A549 (cell line): ENCODE data around the gene POLR2E. TPM values are rescaled to one million over a fixed set of nuclear protein-coding genes. Genes with fewer than 3 reads are reported as not detected.

Experiments used
- ATAC-seq, 2 experiments: fragments of 200-7000 bp in 1 of 2; fragments of >200 bp in 1 of 2; cut with Nextera tagmentation in 1 of 2; cut with Tn5 transposase in 1 of 2; 3 replicates each; pipeline versions ENCODE4 v1.8.0 to v1.9.1; 2018 to 2020; ENCODE audit warnings: mild to moderate bottlenecking in 1 of 2, moderate library complexity in 1 of 2
- CTCF ChIA-PET: fragments of 300-600 bp; sonication (Branson Sonifier 250); formaldehyde crosslinking; extraction: SDS; loops from one replicate; lab custom pipeline; 2021; ENCODE audit warnings: antibody characterized with exemption, inconsistent platforms; lab: Yijun Ruan, JAX
- POLR2A ChIA-PET: fragments of 350-600 bp; formaldehyde crosslinking; extraction: SDS; loops from one replicate; lab custom pipeline; 2021; ENCODE audit warnings: antibody characterized with exemption, inconsistent platforms; lab: Yijun Ruan, JAX
- DNase-seq, 2 experiments: peaks; one replicate each; pipeline versions ENCODE4 v3.0.0 to v3.0.0-alpha.2; 2011 to 2016; ENCODE audit warnings: low read depth in 1 of 2, low spot score in 1 of 2
- FAIRE-seq: peaks from 2 replicates; lab custom pipeline; 2011; peaks lifted over from hg19 to GRCh38; lab: Jason Lieb, UNC
- H3K27ac ChIP-seq, 2 experiments: fragments of >200 bp; sonication (Bioruptor Twin); formaldehyde crosslinking; 3 replicates each; pipeline ENCODE4 v1.5.1; 2016 to 2017
- H3K4me1 ChIP-seq: fragments of >200 bp; sonication (Bioruptor Twin); formaldehyde crosslinking; 3 replicates; pipeline ENCODE4 v1.6.1; 2016
- H3K4me2 ChIP-seq: fragments of >200 bp; sonication (Bioruptor Twin); formaldehyde crosslinking; 3 replicates; pipeline ENCODE4 v1.6.1; 2016
- H3K4me3 ChIP-seq: fragments of >200 bp; sonication (Bioruptor Twin); formaldehyde crosslinking; 3 replicates; pipeline ENCODE4 v1.5.1; 2016
- H3K9me3 ChIP-seq: fragments of >200 bp; sonication (Bioruptor Twin); formaldehyde crosslinking; 3 replicates; pipeline ENCODE4 v1.6.1; 2016
- CBX2 ChIP-seq: fragments of 200-600 bp; sonication (generic); IDR thresholded peaks from 2 replicates; pipeline ENCODE4 v1.6.1; 2016; ENCODE audit warnings: low read depth, mild to moderate bottlenecking, borderline replicate concordance
- CBX8 ChIP-seq: fragments of 200-600 bp; sonication (generic); IDR thresholded peaks from 2 replicates; pipeline ENCODE4 v1.6.1; 2016
- CEBPB ChIP-seq, 2 experiments: fragments of >200 bp in 1 of 2; sonication (Bioruptor Twin) in 1 of 2; formaldehyde crosslinking in 1 of 2; IDR thresholded peaks; 2 replicates each; pipeline ENCODE4 v1.6.1; 2012 to 2016
- CHD2 ChIP-seq: fragments of 150-350 bp; IDR thresholded peaks from 2 replicates; pipeline ENCODE4 v1.6.1; 2014; ENCODE audit warnings: low read length; ENCODE audit not compliant: partially characterized antibody
- CHD4 ChIP-seq: fragments of 200-600 bp; sonication (generic); IDR thresholded peaks from 2 replicates; pipeline ENCODE4 v1.6.1; 2016; ENCODE audit warnings: antibody characterized with exemption, mild to moderate bottlenecking, borderline replicate concordance
- EHF ChIP-seq: fragments of 250-450 bp; sonication (Bioruptor Pico); IDR thresholded peaks from 2 replicates; pipeline ENCODE4 v1.5.0; 2020; ENCODE audit warnings: mild to moderate bottlenecking
- FOSB ChIP-seq: fragments of 250-450 bp; sonication (Bioruptor Pico); IDR thresholded peaks from 2 replicates; pipeline ENCODE4 v1.5.0; 2020; ENCODE audit warnings: mild to moderate bottlenecking, moderate library complexity
- GATA3 ChIP-seq: IDR thresholded peaks from 2 replicates; pipeline ENCODE4 v1.6.1; 2012; ENCODE audit warnings: borderline replicate concordance
- HEYL ChIP-seq: fragments of 250-450 bp; sonication (Bioruptor Pico); IDR thresholded peaks from 2 replicates; pipeline ENCODE4 v1.8.0; 2021; ENCODE audit warnings: mild to moderate bottlenecking, moderate library complexity
- HOXA7 ChIP-seq: fragments of 250-450 bp; sonication (Bioruptor Pico); IDR thresholded peaks from 2 replicates; pipeline ENCODE4 v1.5.0; 2020; ENCODE audit warnings: mild to moderate bottlenecking, moderate library complexity
- JUNB ChIP-seq: fragments of >200 bp; sonication (Bioruptor Twin); formaldehyde crosslinking; IDR thresholded peaks from 2 replicates; pipeline ENCODE4 v1.6.1; 2016
- KDM1A ChIP-seq: fragments of 200-600 bp; sonication (generic); IDR thresholded peaks from 2 replicates; pipeline ENCODE4 v1.6.1; 2016; ENCODE audit warnings: low read depth, mild to moderate bottlenecking
- MAFK ChIP-seq: fragments of 450-650 bp; IDR thresholded peaks from 2 replicates; pipeline ENCODE4 v1.6.1; 2014; ENCODE audit not compliant: partially characterized antibody
- MAZ ChIP-seq: fragments of 150-350 bp; IDR thresholded peaks from 2 replicates; pipeline ENCODE4 v1.6.1; 2014; ENCODE audit warnings: antibody characterized with exemption, low read depth, low read length, borderline replicate concordance
- NPAS2 ChIP-seq: fragments of 250-450 bp; sonication (Bioruptor Pico); IDR thresholded peaks from 2 replicates; pipeline ENCODE4 v1.8.0; 2022; ENCODE audit warnings: mild to moderate bottlenecking, moderate library complexity, borderline replicate concordance
- RAD21 ChIP-seq, 2 experiments: fragments of >200 bp in 1 of 2; sonication (Bioruptor Twin) in 1 of 2; formaldehyde crosslinking in 1 of 2; IDR thresholded peaks in 1 of 2; conservative IDR thresholded peaks in 1 of 2; 2 replicates in 1 of 2; 3 replicates in 1 of 2; pipeline ENCODE4 v1.6.1; 2012 to 2018; ENCODE audit warnings: inconsistent platforms in 1 of 2
- RCOR1 ChIP-seq: fragments of 150-350 bp; IDR thresholded peaks from 2 replicates; pipeline ENCODE4 v1.6.1; 2014; ENCODE audit warnings: antibody characterized with exemption, low read length, low read depth
- RFX5 ChIP-seq: fragments of 450-650 bp; IDR thresholded peaks from 2 replicates; pipeline ENCODE4 v1.7.1; 2014; ENCODE audit warnings: antibody characterized with exemption, mild to moderate bottlenecking, moderate library complexity
- RNF2 ChIP-seq: fragments of 200-600 bp; sonication (generic); IDR thresholded peaks from 2 replicates; pipeline ENCODE4 v1.6.1; 2016; ENCODE audit warnings: low read depth, mild to moderate bottlenecking, antibody characterized with exemption, moderate library complexity, borderline replicate concordance
- SMC3 ChIP-seq: fragments of >200 bp; sonication (Bioruptor Twin); formaldehyde crosslinking; IDR thresholded peaks from 3 replicates; pipeline ENCODE4 v1.6.1; 2018; ENCODE audit warnings: inconsistent platforms
- SREBF2 ChIP-seq: fragments of 450-650 bp; IDR thresholded peaks from 2 replicates; pipeline ENCODE4 v1.6.1; 2014; ENCODE audit warnings: mild to moderate bottlenecking, moderate library complexity
- WGBS: methylation state at CpG from one replicate; pipeline ENCODE4 v1.1.6; 2017; ENCODE audit errors: missing lambda C conversion rate; 5-methylcytosine and 5-hydroxymethylcytosine counted together
- polyA plus RNA-seq, 4 experiments: library from polyadenylated mRNA; depleted of rRNA in 3 of 4; stranded (reverse); fragments of >200 nt; fragmentation: RNase III in 1 of 4; extraction: RNeasy Plus Mini Kit Qiagen cat#74134 plus additional on column Dnase treatment in 1 of 4; gene quantifications; 2 replicates in 3 of 4; 3 replicates in 1 of 4; pipeline ENCODE4 v1.2.3, GENCODE V29; 2011 to 2017
- TF ChIP-seq, protein P1 (sequence below): fragments of 200-600 bp; sonication (generic); IDR thresholded peaks from 2 replicates; pipeline ENCODE4 v1.6.1; 2016; ENCODE audit warnings: antibody characterized with exemption, mild to moderate bottlenecking, moderate library complexity
- TF ChIP-seq, protein P2 (sequence below): fragments of 250-450 bp; sonication (Bioruptor Pico); IDR thresholded peaks from 2 replicates; pipeline ENCODE4 v1.5.0; 2020; ENCODE audit warnings: low read depth, mild to moderate bottlenecking, moderate library complexity
- TF ChIP-seq, protein P3 (sequence below): fragments of >200 bp; sonication (Bioruptor Twin); formaldehyde crosslinking; IDR thresholded peaks from 2 replicates; pipeline ENCODE4 v1.6.1; 2016
- TF ChIP-seq, protein P4 (sequence below): fragments of >200 bp; sonication (Bioruptor Twin); formaldehyde crosslinking; IDR thresholded peaks from 3 replicates; pipeline ENCODE4 v1.6.1; 2016
- TF ChIP-seq, protein P5 (sequence below): IDR thresholded peaks from 2 replicates; pipeline ENCODE4 v1.6.1; 2012
- TF ChIP-seq, protein P6 (sequence below): IDR thresholded peaks from 2 replicates; pipeline ENCODE4 v1.6.1; 2012; ENCODE audit warnings: low read depth, borderline replicate concordance

POLR2E gene
- polyA plus RNA-seq, 2 of the 4 experiments (the other 2 are of a cell fraction), result 99.6 to 172 TPM

DNA sequence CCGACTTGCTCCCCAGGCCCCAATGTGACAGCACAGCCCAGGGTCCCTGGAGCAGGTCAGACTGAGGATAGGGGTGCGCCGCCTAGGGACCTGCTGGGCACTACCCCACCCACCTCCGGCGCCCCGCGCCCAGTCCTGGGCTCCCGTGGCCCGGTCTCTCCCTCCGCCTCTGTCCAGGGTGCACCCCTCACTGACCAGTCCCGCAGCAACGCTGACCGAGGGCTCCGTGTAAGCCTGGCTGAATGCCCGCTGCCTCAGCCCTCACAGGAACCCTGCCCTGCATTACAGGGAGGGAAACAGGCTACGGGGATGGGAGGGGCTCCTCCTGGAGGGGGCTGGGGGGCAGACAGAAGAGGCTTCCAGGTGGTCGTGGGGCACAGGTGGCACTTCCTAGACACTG lies 40.3 kb upstream of the POLR2E start:
- POLR2A ChIA-PET, result interaction anchor here (0.7 kb wide), 1 partner anchor 133 kb away, joined by 9 read pairs; the partner anchor contains the start of gene CIRBP
- TF ChIP-seq SMC3 (no peak), CBX8 (no peak), JUNB (no peak), GATA3 (no peak), EHF (CRISPR knock-in tag) (no peak), RAD21 (conservative IDR thresholded peaks at IDR 0.05 in 1 of 2, IDR thresholded peaks at IDR 0.05 in 1 of 2) (no peak), HOXA7 (CRISPR knock-in tag) (no peak), RFX5 (no peak), CEBPB (IDR thresholded peaks at IDR 0.05) (no peak), FOSB (CRISPR knock-in tag) (no peak), RNF2 (no peak), HEYL (CRISPR knock-in tag) (no peak), NPAS2 (no peak), CHD2 (no peak), MAZ (no peak), RCOR1 (no peak)
- TF ChIP-seq, protein P1, sequence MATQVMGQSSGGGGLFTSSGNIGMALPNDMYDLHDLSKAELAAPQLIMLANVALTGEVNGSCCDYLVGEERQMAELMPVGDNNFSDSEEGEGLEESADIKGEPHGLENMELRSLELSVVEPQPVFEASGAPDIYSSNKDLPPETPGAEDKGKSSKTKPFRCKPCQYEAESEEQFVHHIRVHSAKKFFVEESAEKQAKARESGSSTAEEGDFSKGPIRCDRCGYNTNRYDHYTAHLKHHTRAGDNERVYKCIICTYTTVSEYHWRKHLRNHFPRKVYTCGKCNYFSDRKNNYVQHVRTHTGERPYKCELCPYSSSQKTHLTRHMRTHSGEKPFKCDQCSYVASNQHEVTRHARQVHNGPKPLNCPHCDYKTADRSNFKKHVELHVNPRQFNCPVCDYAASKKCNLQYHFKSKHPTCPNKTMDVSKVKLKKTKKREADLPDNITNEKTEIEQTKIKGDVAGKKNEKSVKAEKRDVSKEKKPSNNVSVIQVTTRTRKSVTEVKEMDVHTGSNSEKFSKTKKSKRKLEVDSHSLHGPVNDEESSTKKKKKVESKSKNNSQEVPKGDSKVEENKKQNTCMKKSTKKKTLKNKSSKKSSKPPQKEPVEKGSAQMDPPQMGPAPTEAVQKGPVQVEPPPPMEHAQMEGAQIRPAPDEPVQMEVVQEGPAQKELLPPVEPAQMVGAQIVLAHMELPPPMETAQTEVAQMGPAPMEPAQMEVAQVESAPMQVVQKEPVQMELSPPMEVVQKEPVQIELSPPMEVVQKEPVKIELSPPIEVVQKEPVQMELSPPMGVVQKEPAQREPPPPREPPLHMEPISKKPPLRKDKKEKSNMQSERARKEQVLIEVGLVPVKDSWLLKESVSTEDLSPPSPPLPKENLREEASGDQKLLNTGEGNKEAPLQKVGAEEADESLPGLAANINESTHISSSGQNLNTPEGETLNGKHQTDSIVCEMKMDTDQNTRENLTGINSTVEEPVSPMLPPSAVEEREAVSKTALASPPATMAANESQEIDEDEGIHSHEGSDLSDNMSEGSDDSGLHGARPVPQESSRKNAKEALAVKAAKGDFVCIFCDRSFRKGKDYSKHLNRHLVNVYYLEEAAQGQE, result no peak
- TF ChIP-seq, protein P2, sequence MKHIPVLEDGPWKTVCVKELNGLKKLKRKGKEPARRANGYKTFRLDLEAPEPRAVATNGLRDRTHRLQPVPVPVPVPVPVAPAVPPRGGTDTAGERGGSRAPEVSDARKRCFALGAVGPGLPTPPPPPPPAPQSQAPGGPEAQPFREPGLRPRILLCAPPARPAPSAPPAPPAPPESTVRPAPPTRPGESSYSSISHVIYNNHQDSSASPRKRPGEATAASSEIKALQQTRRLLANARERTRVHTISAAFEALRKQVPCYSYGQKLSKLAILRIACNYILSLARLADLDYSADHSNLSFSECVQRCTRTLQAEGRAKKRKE, result no peak
- TF ChIP-seq, protein P3, sequence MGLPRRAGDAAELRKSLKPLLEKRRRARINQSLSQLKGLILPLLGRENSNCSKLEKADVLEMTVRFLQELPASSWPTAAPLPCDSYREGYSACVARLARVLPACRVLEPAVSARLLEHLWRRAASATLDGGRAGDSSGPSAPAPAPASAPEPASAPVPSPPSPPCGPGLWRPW, result no peak
- FAIRE-seq (no peak), ATAC-seq (no peak), DNase-seq (no peak)
- Histone ChIP-seq H3K27ac (no peak overlapping the region; a peak in 1 of 6 replicates), H3K4me3 (no peak overlapping the region), H3K4me1 (peaks cover 21% of the 10 kb centered on the region), H3K9me3 (no peaks in the 10 kb centered on the region), H3K4me2 (no peak overlapping the region)
- 94% methylated on average over 11 of the region's 17 CpGs for WGBS
- CTCF ChIA-PET, result interaction anchor here (0.9 to 1.1 kb wide), 2 partner anchors 15 to 59 kb away, joined by 3 read pairs; no protein-coding TSS in a partner anchor

DNA sequence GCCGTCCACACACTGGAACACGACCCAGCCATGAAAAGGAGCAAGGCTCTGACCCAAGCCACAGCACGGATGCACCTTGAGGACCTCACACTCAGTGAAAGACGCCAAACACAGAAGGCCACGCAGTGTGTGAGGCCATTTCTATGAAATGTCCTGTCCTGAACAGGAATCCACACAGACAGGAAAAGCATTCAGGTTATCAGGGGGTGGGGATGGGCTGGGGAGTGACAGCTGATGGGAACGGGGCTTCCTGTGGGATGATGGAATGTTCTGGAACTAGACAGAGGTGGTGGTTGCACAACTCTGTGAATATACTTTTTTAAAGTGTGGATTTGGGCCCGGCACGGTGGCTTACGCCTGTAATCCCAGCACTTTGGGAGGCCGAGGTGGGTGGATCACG lies 39.3 kb upstream of the POLR2E start:
- Histone ChIP-seq H3K9me3 (no peaks in the 10 kb centered on the region), H3K4me2 (no peak overlapping the region), H3K4me1 (peaks cover 21% of the 10 kb centered on the region), H3K27ac (no peak overlapping the region; a peak in 1 of 6 replicates), H3K4me3 (no peak overlapping the region)
- FAIRE-seq (no peak), DNase-seq (no peak), ATAC-seq (no peak)
- TF ChIP-seq EHF (CRISPR knock-in tag) (no peak), KDM1A (no peak), NPAS2 (no peak), SREBF2 (no peak), CHD4 (no peak), CBX2 (no peak), MAZ (no peak), MAFK (no peak), CBX8 (no peak)
- TF ChIP-seq, protein P4, sequence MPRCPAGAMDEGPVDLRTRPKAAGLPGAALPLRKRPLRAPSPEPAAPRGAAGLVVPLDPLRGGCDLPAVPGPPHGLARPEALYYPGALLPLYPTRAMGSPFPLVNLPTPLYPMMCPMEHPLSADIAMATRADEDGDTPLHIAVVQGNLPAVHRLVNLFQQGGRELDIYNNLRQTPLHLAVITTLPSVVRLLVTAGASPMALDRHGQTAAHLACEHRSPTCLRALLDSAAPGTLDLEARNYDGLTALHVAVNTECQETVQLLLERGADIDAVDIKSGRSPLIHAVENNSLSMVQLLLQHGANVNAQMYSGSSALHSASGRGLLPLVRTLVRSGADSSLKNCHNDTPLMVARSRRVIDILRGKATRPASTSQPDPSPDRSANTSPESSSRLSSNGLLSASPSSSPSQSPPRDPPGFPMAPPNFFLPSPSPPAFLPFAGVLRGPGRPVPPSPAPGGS, result no peak
- TF ChIP-seq, protein P5, sequence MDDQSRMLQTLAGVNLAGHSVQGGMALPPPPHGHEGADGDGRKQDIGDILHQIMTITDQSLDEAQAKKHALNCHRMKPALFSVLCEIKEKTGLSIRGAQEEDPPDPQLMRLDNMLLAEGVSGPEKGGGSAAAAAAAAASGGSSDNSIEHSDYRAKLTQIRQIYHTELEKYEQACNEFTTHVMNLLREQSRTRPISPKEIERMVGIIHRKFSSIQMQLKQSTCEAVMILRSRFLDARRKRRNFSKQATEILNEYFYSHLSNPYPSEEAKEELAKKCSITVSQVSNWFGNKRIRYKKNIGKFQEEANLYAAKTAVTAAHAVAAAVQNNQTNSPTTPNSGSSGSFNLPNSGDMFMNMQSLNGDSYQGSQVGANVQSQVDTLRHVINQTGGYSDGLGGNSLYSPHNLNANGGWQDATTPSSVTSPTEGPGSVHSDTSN, result no peak
- TF ChIP-seq, protein P6, sequence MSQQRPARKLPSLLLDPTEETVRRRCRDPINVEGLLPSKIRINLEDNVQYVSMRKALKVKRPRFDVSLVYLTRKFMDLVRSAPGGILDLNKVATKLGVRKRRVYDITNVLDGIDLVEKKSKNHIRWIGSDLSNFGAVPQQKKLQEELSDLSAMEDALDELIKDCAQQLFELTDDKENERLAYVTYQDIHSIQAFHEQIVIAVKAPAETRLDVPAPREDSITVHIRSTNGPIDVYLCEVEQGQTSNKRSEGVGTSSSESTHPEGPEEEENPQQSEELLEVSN, result no peak
- TF ChIP-seq, protein P1, result no peak
- CTCF ChIA-PET, result interaction anchor here (1.5 to 2.0 kb wide), 2 partner anchors 15 to 22 kb away, joined by 5 to 8 read pairs; no protein-coding TSS in a partner anchor
- POLR2A ChIA-PET, result interaction anchor here (1.0 kb wide), 1 partner anchor 21 kb away, joined by 5 read pairs; no protein-coding TSS in a partner anchor
- 92% methylated on average over 8 of the region's 11 CpGs for WGBS
